NCI-H1436 treated with DMSO at 0.1 percent for 48 hours (cell line): ENCODE results near the gene FHAD1.

ENCODE experiments used
- DNase-seq: peaks from one replicate; lab custom pipeline; 2025; lab: John Stamatoyannopoulos, UW

FHAD1 gene

DNA sequence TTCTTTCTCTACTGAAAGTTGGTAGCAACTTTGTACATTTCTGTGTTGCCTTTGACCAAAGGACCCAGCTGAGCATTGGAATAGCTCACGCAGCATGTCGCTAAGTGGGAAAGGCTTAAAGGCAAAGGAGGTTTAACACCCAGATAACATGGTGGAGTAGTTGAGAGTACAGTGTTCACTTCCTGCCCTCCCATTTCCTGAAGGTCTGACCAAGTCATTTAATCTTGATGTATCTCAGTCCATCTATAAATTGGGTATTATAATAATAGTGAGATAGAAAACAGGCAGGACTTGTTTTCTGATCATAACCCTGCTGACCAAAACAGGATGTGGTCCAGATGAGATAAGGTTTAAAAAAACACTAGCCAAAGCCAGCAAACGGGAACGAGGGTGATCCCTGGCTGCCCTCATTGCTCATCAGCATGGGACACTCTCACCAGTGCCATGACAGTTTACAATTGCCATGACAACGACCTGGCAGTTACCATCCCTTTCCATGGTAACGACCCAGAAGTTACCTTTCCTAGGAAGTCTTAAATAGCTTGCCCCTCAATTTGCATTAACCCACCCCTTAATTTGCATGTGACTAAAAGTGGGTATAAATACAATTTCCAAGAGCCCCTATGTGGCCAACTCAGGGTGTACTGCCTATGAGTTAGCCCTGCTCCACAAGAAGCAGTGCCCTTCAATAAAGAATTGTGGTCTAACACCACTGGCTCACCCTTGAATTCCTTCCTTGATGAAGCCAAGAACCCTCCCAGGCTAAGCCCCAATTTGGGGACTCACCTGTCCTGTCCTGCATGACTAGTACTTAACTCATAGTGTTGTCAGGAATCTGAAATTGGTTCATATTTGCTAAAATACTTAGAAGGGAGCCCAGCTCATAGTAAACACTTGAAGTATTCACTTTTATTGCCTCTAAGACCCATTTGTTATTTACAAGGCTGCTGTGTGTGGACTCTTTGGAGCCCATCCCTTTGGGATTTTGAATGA, 28.4 kb upstream of the FHAD1 start:
- DNase-seq, result no peak

DNA sequence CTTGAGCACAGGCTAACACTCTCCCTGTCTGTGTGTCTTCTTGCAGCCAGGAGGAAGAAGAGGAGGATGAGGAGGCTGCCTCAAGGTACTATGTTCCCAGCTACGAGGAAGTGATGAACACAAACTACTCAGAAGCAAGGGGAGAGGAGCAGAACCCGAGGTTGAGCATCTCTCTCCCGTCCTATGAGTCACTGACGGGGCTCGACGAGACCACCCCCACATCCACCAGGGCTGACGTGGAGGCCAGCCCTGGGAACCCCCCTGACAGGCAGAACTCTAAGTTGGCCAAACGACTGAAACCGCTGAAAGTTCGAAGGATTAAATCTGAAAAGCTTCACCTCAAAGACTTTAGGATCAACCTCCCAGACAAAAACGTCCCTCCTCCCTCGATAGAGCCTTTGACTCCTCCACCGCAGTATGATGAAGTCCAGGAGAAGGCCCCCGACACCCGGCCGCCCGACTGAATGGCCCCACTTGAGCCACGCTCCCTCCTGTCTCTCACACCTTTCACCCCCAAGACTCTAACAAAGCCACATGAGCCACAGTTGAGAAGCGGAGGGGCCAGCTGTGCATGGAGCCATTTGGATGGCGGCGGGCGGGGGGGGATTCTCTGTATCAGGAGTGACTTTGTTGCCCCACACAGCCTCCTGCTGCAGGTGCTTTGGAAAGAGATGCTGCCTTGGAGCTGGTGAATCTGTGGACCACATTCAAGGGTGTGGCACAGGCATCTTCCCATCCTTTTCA, 27.6 kb upstream of the FHAD1 start:
- no peak for DNase-seq

DNA sequence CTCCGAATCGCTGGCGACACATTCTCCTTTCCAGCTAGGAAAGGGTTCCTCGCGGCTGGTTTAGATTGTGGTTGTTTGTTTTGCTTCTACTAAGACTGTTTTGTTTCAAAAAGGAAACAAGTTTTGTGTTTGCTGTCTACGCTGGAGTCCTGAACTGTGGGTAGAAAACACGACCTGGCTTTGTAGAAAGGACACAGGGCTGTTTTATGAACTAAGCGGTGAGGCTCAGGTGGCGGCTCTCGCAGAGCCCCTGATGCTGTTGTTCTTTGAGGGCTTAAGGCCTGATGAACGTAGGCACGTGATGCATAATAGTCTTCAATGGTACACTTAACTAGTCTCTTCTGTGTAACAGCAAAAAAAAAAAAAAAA, 27.0 kb upstream of the FHAD1 start:
- DNase-seq, result no peak

DNA sequence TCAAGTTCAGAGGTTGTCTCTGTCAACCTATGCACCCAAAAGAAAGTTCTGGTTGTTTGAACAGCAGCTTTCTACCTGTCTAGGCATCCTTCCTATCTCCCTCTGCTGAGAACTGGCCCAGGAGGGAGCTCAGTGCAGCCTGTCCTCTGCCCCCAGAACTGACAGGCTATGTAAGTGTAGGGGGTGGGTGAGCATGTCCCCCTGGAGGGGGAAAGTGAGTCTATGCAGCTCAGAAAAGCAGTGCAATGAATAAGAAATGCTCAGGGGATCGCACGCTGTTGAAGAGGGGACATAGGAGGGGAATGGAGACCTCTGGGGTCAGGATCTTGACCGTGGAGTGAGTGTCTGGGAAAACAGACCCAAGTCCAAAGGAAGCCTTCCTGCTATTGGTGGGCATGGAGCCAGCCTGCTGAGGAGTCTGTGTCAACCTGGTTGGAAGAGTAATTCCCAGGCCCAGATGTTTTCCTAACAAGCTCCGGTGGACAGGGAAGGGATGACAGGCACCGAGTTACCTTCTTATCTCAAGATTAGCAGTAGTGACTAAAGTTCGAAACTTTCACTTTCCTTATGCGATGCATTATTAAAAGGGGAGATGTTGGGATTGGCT, 26.1 kb upstream of the FHAD1 start:
- no peak for DNase-seq

DNA sequence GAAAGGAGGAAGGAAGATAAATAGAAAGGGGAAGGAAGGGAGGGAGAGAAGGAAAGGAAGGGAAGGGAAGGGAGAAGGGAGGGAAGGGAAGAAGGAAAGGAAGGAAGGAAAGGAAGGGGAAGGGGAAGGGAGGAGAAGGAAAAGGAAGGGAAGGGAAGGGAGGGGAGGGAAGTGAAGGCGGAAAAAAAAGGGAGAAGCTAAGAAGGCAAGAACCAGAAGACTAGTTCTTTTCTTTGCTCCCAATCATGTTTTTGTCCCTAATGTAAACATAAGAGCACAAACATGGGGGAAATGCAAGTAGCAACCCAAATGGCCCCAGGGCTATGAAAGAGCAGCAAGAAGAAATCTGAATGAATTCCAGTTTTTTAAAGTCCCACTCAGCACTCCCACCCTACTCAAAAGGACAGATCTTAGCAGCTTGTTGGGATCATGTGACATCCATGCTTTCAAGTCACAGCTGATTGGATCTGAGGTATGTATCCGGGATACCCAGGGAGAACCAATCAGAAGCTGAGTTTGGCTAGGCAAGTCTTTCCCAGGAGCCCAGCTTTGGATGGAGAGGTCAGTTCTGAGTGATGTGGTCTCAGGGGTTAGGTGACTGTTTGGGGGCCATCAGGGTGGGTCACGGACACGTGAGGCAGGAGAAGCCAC, 24.2 kb upstream of the FHAD1 start:
- no peak for DNase-seq

DNA sequence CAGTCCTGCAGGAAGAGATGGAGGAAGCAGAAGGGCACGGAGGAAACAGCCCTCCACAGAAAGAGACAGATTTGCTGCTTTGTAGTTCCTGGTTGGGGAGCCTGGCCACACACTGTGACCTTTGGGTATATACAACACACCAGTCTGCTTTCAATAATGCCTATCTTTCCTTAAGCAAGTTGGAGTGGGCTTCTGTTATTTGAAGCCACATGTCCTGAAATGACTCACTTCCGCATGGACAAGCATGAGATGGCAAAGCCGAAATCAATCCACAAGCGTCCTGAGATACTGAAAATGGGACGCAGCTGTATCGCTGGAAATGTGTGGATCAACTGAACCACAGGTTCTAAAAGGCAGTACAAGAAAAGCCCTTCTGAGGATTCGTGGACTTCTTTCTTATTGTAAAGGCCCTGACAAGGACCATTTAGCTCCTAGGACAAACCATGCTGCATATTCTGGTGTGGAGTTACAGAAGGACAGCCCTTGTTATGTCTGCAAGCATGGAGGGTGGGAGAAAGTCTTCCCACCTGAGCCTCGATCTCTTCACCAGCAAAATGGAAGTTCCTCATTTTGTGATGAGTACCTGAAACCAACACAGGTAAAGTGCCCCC, 22.7 kb upstream of the FHAD1 start:
- DNase-seq, result no peak

DNA sequence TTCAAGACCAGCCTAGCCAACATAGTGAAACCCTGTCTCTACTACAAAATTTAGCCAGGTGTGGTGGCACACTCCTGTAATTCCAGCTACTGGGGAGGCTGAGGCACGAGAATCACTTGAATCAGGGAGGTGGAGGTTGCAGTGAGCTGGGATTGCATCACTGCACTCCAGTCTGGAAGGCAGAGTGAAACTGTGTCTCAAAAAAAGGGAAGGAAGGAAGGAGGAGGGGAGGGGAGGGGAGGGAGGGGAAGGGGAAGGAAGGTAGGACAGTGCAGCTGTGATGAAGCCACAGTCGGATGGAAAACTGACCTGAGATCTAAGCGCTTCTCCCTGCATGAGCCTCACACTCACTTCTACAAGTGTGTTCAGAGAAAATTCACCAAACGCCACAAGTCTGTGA, 22.0 kb upstream of the FHAD1 start:
- no peak for DNase-seq

DNA sequence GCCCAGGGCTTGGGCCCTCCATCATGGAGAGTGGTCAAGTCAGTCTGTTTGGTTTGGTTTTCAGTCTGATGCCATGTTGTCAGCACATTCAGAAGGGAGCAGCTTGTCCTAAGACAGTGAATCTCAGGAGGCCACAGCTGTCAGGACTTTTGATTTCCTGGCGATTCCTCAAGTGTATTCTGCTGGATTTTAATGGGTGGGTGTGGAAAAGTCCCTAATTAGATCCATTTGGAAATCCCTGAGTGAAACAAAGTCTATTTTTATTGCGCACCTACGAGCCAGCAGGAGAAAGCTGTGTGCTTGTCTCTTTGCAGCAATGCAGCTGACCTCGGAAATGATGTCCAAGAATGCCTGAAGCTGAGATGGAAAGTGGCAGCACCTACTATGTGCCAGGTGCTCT, 21.6 kb upstream of the FHAD1 start:
- no peak for DNase-seq

DNA sequence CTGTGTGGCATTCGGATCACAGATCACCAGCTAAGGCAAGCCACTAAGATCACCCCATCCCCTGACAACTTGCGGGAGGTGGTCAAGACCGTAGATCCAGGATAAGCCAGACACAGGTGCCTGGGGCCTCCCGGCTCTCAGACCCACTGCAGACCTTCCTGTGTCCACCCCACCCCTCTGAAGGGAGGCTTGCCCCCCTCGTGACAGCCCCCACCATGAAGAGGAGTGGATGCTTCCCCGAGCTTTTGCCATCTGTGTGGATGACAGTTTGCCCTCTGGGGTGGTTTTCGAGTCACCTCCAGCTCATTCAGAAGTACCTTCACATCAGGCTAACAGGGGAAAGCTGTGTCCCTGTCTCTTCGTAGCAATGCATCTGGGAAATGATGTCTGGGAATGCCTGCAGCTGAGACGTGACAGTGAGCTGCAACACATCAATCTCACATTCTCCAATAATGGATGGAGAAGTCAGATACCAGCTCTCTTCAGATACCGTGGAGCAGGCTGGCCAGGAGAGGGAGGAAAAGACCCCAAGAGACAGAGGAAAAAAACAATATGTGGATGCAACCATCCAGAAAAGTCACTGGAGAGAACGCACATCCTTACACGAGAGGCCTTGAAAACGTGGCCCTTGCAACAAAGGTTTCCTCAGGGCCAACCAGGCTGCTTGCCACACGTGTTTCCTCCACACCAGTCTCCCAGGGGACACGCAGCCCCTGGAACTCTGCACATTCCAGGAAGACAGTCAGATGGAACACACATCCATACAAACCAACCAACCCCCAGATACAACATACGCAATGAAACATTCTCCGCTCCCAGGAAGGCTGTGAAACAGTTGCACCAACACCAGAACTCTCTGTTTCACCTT, 20.4 kb upstream of the FHAD1 start:
- no peak for DNase-seq

DNA sequence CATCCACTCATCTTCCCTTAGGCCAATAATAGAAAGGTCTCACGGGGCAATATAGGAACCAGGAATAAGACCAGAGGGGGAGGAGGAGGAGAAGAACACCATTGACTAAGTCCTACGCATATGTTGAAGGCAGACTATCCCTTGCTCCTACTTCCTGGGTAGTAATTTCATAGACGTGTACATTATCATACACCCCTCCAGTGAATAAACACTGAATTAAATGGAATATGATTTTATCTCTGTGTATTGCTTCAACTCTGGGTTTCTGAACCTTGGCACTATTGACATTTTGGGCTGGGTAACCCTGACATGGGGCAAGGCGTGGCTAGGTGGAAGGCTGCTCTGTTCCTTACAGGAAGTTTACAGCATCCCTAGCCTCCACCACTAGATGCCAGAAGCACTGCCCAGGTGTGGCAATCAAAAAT, 17.3 kb upstream of the FHAD1 start:
- no peak for DNase-seq

DNA sequence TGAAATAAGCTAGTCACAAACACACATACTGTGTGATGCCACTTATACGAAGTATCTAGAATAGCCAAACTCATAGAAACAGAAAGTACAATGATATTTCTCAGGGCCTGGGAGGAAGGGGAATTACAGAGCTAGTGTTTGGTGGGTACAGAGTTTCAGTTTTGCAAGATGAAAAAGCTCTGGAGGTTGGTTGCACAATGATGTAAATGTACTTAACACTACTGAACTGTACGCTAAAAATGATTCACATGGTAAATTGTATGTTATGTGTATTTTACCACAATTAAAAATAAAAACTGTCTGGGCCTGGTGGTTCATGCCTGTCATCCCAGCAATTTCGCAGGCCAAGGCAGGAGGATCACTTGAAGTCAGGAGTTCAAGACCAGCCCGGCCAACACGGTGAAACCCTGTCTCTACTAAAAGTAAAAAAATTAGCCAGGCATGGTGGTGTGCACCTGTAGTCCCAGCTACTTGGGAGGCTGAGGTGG, 15.3 kb upstream of the FHAD1 start:
- DNase-seq, result no peak

DNA sequence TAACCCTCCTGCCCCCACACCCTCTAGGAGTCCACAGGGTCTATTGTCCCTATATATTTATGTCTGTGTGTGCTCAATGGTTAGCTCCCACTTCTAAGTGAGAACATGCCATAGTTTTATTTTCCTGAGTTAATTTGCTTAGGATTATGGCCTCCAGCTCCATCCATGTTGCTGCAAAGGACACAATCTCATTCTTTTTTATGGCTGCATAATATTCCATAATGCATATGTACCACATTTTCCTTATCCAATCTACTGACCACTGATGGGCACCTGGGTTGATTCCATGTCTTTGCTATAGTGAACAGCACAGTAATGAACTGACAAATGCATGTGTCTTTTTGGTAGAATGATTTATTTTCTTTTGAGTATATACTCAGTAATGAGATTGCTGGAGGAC, 13.3 kb upstream of the FHAD1 start:
- no peak for DNase-seq

DNA sequence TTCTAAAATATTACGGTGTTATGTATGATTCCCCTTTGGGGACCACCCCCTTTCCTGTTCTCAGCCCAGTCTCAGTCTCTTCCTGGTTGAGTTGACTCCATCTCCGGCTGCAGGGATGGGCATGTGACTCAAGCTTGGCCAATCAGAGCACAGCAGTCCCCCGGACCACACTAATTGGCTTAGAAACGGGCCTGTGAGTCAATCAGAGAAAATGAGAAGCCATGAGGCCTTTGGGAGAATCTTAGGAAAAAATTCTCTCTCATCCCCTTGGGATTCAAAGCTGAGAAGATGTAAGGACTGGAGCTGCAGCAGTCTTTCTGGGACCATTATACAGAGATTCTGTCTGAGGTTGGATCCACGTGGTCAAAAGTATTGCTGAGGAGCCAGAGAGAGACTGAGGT, 10.7 kb upstream of the FHAD1 start:
- DNase-seq, result no peak

DNA sequence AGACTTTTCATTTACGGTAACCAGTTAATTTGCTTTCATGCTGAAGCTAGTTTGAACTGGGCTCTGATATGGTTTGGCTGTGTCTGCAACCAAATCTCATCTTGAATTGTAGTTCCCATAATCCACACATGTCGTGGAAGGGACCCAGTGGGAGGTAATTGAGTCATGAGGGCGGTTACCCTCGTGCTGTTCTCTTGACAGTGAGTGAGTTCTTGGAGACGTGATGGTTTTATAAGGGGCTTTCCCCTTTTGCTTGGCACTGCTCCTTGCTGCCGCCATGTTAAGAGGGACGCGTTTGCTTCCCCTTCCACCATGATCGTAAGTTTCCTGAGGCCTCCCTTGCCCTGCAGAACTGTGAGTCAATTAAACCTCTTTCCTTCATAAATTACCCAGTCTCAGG, 10.3 kb upstream of the FHAD1 start:
- no peak for DNase-seq

DNA sequence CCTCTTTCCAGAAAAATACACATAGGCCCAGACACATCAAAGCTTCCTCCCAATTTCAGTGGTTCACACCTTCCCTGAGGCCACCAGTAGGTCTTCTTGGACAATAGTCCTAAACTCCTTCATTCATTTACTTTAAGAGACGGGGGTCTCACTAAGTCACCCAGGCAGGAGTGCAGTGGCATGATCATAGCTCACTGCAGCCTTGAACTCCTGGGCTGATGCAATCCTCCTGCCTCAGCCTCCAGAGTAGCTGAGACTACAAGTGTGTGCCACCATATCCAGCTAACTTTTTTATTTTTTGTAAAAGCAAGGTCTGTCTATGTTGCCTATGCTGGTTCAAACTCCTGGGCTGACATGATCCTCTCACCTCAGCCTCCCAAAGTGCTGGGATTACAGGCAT, 8.2 kb upstream of the FHAD1 start:
- DNase-seq, result no peak

DNA sequence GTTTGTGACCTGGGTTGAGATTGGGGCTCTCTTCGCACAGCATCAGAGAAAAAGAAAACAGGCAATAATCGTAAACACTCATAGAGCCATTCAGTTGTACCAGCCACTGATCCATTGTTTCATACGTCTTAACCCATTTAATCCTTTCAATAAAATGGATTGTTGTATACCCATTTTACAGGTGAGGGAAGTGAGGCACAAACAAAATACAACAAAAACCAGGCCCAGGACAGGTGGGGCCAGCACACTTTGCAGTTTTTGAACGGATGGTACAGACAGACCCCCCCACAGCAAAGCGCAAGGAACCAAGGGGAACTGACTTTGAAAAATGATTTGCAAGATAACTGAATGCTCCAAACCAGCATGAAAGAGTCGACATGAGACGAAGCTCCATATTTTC, 4.3 kb upstream of the FHAD1 start:
- no peak for DNase-seq

DNA sequence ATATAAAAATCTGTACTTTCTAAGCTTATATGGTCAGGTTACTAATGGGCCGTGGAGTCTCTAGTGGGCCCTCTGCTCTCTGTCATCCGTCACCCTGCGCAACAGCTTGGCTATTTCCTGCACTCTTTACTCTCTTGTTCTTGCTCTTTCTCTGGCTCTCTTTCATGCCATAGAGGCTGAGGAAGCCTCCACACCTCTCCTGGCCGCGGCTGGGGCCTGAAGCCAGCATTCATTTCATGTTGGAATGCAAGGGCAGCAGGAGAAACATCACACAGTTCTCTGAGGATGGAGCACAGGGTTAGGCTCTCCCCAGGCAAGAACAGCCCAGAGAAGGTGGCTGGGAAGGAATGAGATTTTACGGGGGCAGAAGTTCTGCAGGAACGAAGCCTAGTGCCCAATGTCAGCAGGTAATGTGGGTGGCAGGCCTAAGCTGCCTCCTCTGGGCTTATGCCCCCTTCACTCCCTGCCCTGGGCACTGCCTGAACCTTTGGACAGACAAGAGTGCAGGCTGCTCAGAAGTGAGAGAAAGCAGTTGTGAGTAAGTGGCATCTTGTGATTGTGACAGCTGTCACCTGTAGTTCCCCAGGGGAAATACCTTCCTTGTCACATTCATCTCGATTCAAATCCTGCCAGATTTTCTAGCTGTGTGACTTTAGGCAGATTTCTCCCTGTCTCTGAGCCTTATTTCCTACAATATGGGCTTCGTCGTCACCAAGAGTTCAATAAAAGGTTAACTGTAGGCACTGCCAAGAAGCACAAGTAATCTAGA, 3.6 kb upstream of the FHAD1 start:
- no peak for DNase-seq

DNA sequence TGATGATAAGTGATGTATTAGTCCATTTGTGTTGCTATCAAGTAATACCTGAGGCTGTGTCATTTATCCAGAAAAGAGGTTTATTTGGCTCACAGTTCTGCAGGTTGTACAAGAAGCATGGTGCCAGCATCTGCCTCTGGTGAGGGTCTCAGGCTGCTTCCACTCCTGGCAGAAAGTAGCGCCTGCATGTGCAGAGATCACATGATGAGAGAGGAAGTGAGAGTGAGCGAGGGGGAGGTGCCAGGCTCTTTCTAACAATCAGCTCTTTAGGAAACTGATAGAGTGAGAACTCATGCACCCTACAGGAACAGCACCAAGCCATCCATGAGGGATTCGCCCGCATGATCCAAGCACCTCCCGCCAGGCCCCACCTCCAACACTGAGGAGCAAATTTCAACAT, 2.2 kb upstream of the FHAD1 start:
- DNase-seq, result no peak

DNA sequence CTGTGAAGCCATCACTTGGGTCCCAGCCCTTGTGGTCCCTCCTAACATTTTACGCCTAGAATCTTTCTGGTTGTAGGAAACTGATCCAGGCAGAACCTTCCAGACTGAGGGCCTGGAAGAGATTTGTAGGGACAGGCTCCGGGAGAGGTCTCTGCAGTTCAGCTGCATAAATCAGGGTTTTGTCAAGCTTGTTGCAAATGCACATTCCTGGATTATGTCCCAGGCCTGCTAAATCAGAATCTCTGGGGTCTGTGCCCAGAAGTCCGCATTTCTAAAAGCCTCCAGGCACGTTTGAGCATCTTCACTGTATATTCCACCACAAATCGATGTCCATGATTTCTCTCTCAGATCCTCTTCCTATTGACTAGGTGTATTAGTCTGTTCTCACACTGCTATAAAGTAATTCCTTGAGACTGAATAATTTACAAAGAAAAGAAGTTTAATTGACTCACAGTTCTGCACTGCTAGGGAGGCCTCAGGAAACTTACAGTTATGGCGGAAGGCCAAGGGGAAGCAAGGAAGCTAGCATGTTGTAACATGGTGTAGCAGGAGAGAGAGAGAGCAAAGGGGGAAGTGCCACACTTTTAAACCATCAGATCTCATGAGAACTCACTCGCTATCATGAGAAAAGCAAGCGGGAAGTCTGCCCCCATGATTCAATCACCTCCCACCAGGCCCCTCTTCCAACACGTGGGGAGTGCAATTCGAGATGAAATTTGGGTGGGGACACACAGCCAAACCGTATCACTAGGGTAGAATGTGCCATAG, 1.2 kb upstream of the FHAD1 start:
- no peak for DNase-seq
